Measurements from ENCODE around the gene MAPKAPK5. TPM values are rescaled to one million over a fixed set of nuclear protein-coding genes. Genes with fewer than 3 reads are reported as not detected.
"Not testable (repeated sequence)": the region's sequence is repeated elsewhere in the genome, so short reads cannot be mapped to it uniquely, and the experiment has no call there.

The MAPKAPK5 gene
- total RNA-seq, 2 donors from 2014 or later = 17.1 to 43.2 TPM

DNA sequence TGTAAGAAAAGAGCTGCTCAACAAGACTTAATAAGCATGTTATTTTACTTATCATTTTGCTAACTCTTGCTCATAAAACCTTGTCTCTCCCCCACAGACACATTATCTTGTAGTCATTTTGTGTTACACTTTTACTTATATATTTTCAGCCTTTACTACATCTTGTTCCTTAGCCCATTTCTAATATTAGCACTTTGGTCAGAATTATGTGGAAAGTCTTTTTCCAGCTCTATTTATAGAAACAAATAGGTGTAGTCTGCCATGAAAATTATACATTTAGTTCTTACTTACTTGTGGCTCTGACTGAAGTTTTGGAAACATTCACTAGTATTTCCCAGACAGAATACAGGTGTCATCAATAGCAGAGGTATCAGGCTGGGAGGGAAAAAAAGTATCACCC is 94.8 kb downstream of the MAPKAPK5 start:
- Histone ChIP-seq H3K27ac (no peak overlapping the region), H3K4me3 (no peak overlapping the region), H3K36me3 (replicated peaks in 1 of 2; ENCODE audit: insufficient read depth in 1 of 2, low read depth in 2 of 2) (no peaks in the 10 kb centered on the region), H3K9me3 (no peaks in the 10 kb centered on the region), H3K27me3 (no peaks in the 10 kb centered on the region), H3K4me1 (no peaks in the 10 kb centered on the region)
- TF ChIP-seq POLR2A (IDR thresholded peaks at IDR 0.05) = no peak
- TF ChIP-seq, protein P1, sequence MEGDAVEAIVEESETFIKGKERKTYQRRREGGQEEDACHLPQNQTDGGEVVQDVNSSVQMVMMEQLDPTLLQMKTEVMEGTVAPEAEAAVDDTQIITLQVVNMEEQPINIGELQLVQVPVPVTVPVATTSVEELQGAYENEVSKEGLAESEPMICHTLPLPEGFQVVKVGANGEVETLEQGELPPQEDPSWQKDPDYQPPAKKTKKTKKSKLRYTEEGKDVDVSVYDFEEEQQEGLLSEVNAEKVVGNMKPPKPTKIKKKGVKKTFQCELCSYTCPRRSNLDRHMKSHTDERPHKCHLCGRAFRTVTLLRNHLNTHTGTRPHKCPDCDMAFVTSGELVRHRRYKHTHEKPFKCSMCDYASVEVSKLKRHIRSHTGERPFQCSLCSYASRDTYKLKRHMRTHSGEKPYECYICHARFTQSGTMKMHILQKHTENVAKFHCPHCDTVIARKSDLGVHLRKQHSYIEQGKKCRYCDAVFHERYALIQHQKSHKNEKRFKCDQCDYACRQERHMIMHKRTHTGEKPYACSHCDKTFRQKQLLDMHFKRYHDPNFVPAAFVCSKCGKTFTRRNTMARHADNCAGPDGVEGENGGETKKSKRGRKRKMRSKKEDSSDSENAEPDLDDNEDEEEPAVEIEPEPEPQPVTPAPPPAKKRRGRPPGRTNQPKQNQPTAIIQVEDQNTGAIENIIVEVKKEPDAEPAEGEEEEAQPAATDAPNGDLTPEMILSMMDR (IDR thresholded peaks at IDR 0.05) = no peak
- DNase-seq (no peak), ATAC-seq (no peak)
- intact Hi-C loops (cut with DNase I) = no loop called here

DNA sequence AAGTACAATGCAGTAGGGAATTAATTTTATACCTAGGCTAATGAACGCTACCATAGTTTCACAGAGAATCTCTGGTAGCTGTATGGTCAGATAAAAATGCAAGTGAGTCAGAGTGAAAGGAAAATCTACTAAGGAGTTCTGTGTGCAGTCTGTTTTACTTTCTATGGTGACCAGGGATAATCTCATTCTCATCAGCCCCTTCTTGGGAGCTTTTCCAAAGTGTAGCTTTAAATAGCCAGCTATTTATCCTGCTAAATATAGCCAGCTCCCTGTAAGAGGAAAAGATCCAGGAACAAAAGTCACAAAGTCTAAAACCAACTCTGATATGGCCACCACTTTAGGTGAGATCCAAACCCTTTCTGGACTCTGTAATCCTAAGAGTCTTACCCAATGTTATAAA is 95.4 kb downstream of the MAPKAPK5 start:
- Histone ChIP-seq H3K4me3 (no peak overlapping the region), H3K36me3 (replicated peaks in 1 of 2; ENCODE audit: insufficient read depth in 1 of 2, low read depth in 2 of 2) (no peaks in the 10 kb centered on the region), H3K27me3 (no peaks in the 10 kb centered on the region), H3K27ac (no peak overlapping the region), H3K4me1 (no peaks in the 10 kb centered on the region), H3K9me3 (no peaks in the 10 kb centered on the region)
- TF ChIP-seq, protein P1 (IDR thresholded peaks at IDR 0.05) = no peak
- no peak for TF ChIP-seq POLR2A (IDR thresholded peaks at IDR 0.05)
- ATAC-seq (no peak), DNase-seq (no peak)
- WGBS, 2 donors = 82 to 93% methylated on average over 1 of the region's 1 CpG
- intact Hi-C loops (cut with DNase I) = no loop called here

DNA sequence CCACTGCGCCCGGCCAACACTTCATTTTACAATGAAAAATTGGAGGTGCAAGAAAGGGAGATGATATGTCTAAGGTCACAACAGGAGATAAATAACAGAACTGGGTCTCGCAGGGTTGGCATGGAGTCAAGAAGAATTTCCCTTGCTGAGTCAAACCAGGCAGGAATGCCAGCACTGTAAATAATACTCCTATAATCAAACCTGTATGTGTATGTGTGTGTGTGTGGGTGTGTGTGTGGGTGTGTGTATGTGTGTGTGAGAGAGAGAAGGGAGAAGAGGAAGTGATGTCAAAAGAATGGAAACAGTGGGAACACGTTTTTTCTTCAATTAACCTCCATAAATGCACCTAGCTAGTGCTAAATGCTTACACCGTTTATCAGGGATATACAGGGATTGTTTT is 100.5 kb downstream of the MAPKAPK5 start:
- Histone ChIP-seq H3K27me3 (no peaks in the 10 kb centered on the region), H3K27ac (no peak overlapping the region), H3K4me3 (no peak overlapping the region), H3K4me1 (no peaks in the 10 kb centered on the region), H3K36me3 (replicated peaks in 1 of 2; ENCODE audit: insufficient read depth in 1 of 2, low read depth in 2 of 2) (no peaks in the 10 kb centered on the region), H3K9me3 (no peaks in the 10 kb centered on the region)
- DNase-seq (peak in 2 of 4 donors; percentile 3 to 11), ATAC-seq (no peak)
- TF ChIP-seq, protein P1 (IDR thresholded peaks at IDR 0.05) = no peak
- no peak for TF ChIP-seq POLR2A (IDR thresholded peaks at IDR 0.05)
- intact Hi-C loops (cut with DNase I) = no loop called here
- 61 to 78% methylated on average over 5 of the region's 5 CpGs for WGBS, 2 donors

DNA sequence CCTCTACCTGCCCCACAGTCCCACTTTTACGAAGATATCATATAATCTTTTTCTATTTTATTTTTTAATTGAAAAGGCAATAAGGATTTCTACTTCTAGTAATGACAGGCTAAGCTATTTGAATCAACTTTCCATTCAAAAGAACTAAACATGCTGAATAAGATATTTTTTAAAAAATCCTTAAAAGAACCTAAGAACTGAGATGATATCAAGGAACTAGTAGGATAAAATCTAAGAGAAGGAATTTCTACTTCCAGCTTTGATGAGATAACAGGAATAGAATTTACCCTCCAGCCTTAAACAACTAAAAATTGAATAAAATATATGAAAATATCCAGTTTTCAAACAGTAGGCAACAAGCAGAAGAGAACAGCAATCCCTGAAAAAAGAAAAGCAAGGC is 101.9 kb downstream of the MAPKAPK5 start:
- H3K27me3 ChIP-seq = no peaks in the 10 kb centered on the region
- 88 to 97% methylated on average over 1 of the region's 1 CpG for WGBS, 2 donors
- ATAC-seq (no peak), DNase-seq (no peak)
- H3K4me3 ChIP-seq = no peak overlapping the region
- H3K4me1 ChIP-seq = no peaks in the 10 kb centered on the region
- H3K9me3 ChIP-seq = no peaks in the 10 kb centered on the region
- no peak overlapping the region for H3K27ac ChIP-seq
- H3K36me3 ChIP-seq (replicated peaks in 1 of 2; ENCODE audit: insufficient read depth in 1 of 2, low read depth in 2 of 2) = no peaks in the 10 kb centered on the region
- TF ChIP-seq, protein P1 (IDR thresholded peaks at IDR 0.05) = no peak
- TF ChIP-seq POLR2A (IDR thresholded peaks at IDR 0.05) = no peak
- intact Hi-C loops (cut with DNase I) = no loop called here

DNA sequence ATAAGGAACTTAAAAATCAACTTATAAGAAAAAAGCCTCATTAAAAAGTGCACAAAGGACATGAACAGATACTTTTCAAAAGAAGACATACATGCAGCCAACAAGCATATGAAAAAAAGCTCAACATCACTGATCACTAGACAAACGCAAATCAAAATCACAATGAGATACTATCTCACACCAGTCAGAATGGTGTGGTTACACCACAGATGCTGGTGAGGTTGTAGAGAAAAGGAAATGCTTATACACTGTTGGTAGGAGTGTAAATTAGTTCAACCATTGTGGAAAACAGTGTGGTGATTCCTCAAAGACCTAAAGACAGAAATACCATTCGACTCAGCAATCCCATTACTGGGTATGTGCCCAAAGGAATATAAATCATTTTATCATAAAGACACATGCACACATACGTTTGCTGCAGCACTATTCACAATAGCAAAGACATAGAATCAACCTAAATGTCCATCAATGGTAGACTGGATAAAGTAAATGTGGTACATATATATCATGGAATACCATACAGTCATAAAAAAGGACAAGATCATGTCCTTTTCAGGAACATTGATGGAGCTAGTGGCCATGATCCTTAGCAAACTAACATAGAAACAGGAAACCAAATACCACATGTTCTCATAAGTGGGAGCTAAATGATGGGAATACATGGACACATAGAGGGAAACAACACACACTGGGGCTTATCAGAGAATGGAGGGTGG is 109.1 kb downstream of the MAPKAPK5 start:
- H3K27me3 ChIP-seq; H3K36me3 ChIP-seq (replicated peaks in 1 of 2; ENCODE audit: insufficient read depth in 1 of 2, low read depth in 2 of 2); intact Hi-C loops (cut with DNase I); H3K4me3 ChIP-seq; H3K4me1 ChIP-seq; H3K27ac ChIP-seq; H3K9me3 ChIP-seq; ATAC-seq; DNase-seq: not testable (repeated sequence)
- 65 to 78% methylated on average over 3 of the region's 3 CpGs for WGBS, 2 donors

Small RNA genes lying within 50 kb of the gene (microRNA-seq; reads per million reads assigned to microRNA genes)
- gene MIR6761 (ENCODE audit: borderline number of aligned reads in 2 of 2, borderline replicate concordance in 2 of 2) = 0 reads per million in 2 donors

Small RNA genes lying within 50 kb of the gene (small RNA-seq; reads per million reads assigned to genes)
- 0.66 reads per million, percentile 12 among the genes with 10 or more reads in this experiment for gene MIR6761

Other genes starting within 250 kb of the MAPKAPK5 start
- gene ATXN2, start 242.9 kb upstream of the MAPKAPK5 start, total RNA-seq = 10 to 100 TPM; 37.1 to 55.4 TPM
- gene BRAP, start 156.3 kb upstream of the MAPKAPK5 start, total RNA-seq = 1 to 10 TPM; 5.6 to 8.8 TPM
- gene ACAD10, start 156.2 kb upstream of the MAPKAPK5 start, total RNA-seq = 10 to 100 TPM; 20.8 to 35.3 TPM
- gene ALDH2, start 75.3 kb upstream of the MAPKAPK5 start, total RNA-seq = 10 to 100 TPM; 48.8 to 57.3 TPM
- 1 to 10 TPM; 4.6 to 8.0 TPM for gene TMEM116, start 170.9 kb downstream of the MAPKAPK5 start, total RNA-seq
- 10 to 100 TPM; 42.5 to 50.8 TPM for gene ERP29, start 171.2 kb downstream of the MAPKAPK5 start, total RNA-seq

Data from body of pancreas (tissue), 4 donors.